ENCODE data around the gene RBM38.

Gene RBM38

DNA sequence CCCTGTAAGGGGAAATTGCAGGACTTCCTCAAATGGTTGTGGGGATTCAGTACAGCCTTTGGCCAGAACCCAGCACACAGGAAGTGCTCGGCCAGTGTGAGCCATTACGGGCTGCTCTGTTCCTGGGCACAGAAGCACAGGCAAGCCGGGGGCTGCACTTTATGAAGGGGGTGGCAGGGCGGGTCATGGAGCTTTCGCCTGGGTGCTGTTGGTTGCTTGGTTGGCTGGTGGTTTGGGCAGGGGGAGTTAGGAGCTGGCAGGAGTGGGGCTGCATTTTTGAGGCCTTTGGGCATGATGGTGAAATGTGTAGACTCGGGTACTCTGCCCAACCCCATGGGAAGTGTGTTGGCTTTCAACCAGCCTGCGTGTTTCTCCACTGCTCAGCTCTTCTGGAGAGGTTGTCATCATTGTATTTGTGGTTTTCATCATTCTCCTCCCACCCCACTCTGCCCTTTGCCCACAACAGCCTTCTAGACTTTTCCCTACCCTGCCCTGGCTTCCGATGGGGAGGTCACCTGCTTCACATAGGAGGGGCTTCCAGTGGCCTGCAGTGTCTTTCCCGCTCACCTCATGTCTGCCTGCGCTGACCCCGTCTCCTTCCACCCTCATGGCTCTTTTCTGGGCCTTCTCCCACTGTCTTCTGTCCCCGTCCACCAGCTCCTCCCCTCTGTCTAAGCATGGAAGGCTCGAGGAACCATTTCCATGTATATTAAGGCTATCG is 16.1 kb upstream of the RBM38 start:
- no peak for DNase-seq (ENCODE audit: low spot score)
- TF ChIP-seq, protein P1, sequence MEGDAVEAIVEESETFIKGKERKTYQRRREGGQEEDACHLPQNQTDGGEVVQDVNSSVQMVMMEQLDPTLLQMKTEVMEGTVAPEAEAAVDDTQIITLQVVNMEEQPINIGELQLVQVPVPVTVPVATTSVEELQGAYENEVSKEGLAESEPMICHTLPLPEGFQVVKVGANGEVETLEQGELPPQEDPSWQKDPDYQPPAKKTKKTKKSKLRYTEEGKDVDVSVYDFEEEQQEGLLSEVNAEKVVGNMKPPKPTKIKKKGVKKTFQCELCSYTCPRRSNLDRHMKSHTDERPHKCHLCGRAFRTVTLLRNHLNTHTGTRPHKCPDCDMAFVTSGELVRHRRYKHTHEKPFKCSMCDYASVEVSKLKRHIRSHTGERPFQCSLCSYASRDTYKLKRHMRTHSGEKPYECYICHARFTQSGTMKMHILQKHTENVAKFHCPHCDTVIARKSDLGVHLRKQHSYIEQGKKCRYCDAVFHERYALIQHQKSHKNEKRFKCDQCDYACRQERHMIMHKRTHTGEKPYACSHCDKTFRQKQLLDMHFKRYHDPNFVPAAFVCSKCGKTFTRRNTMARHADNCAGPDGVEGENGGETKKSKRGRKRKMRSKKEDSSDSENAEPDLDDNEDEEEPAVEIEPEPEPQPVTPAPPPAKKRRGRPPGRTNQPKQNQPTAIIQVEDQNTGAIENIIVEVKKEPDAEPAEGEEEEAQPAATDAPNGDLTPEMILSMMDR (conservative IDR thresholded peaks at IDR 0.05; ENCODE audit: low read depth): no peak
- ChIA-PET CTCF (interaction anchor here (0.5 to 0.6 kb wide), 2 partner anchors 123 to 355 kb away, joined by 3 to 4 read pairs; no protein-coding TSS in a partner anchor), POLR2A (ENCODE audit: low non-redundant PET) (no interaction called here)
- peak overlapping the region; percentile 17 for H3K27ac ChIP-seq

DNA sequence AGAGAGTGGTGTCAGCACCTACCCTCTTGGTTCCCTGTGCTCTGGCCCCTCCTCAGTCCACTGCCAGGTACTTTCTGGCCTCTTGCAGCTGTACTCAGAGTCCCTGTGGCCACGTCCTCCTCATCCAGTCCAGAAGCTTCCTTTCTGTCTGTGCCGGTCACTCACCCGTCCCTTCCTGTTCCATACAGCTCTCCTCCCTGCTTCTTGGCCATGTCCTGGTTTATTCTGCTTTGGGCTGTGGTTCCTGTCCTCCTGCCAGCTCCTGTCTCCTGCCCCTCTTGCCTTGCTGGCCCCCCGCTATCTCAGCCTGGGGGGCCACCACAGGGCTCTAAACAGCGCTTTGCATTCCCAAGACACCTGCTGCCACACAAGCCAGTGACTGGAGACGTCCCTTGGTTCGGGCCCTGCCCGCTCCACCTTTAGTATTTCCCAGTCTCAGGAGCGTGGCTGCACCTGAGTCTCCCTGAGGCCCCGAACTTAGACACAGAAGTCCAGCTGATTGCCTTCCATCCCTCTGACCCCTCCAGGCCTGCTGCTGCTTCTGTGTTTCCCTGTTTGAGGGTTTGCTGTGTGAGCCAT is 15.5 kb upstream of the RBM38 start:
- DNase-seq (ENCODE audit: low spot score): no peak
- TF ChIP-seq, protein P1 (conservative IDR thresholded peaks at IDR 0.05; ENCODE audit: low read depth): no peak
- ChIA-PET CTCF (interaction anchor here (0.5 kb wide), 1 partner anchor 122 kb away, joined by 3 read pairs; no protein-coding TSS in a partner anchor), POLR2A (ENCODE audit: low non-redundant PET) (no interaction called here)
- H3K27ac ChIP-seq: peak overlapping the region; percentile 17; the same call in 1 of the 2 replicates

DNA sequence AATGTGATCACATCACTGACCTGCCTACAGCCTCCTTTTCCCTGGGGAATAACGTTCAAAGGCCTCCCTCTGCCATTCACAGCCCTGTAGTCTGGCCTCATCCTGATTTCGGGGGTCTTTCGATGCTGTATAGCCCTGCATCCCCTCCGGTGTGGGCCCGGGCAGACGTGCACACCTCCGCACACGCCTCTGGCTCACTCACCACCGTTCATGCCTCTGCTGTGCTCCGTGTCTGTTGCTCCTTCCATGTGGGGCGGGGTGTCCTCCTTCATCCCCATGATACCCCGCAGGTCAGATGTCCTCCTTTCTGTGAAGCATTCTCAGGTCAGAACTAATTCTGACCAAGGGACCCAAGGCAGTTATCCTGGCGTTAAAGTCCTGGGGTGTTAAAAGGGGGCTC is 13.8 kb upstream of the RBM38 start:
- CTCF ChIA-PET: no interaction called here

DNA sequence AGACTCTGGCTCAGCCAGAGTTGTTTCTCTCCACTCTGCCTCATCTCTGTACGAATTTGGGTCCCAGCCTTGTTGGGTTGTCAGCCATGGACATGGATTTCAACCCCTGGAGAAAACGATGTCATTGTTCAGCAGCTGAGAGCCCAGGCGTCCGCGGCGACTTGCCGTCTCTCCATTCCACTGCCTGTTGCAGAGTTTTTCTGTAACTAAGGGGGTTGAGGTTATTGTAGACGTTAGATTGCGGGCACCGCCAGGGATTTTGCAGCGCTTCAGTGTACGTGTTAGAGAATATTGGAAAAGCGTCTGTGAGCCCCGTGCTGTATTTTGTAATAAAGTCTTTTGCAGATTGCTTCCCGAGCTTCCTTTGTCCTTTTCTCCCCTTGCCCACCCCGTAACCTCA is 13.1 kb upstream of the RBM38 start:
- DNase-seq (ENCODE audit: low spot score): no peak
- CTCF ChIA-PET: no interaction called here
- POLR2A ChIA-PET (ENCODE audit: low non-redundant PET): no interaction called here
- H3K27ac ChIP-seq: 0 out of 2 replicates have a peak overlapping the region, but pooled peaks have one; percentile 1
- TF ChIP-seq, protein P1 (conservative IDR thresholded peaks at IDR 0.05; ENCODE audit: low read depth): no peak

More for the DNA sequence above, 13.8 kb upstream of the RBM38 start:
- H3K27ac ChIP-seq: no peak overlapping the region
- POLR2A ChIA-PET (ENCODE audit: low non-redundant PET): no interaction called here
- TF ChIP-seq, protein P1 (conservative IDR thresholded peaks at IDR 0.05; ENCODE audit: low read depth): no peak
- no peak for DNase-seq (ENCODE audit: low spot score)

DNA sequence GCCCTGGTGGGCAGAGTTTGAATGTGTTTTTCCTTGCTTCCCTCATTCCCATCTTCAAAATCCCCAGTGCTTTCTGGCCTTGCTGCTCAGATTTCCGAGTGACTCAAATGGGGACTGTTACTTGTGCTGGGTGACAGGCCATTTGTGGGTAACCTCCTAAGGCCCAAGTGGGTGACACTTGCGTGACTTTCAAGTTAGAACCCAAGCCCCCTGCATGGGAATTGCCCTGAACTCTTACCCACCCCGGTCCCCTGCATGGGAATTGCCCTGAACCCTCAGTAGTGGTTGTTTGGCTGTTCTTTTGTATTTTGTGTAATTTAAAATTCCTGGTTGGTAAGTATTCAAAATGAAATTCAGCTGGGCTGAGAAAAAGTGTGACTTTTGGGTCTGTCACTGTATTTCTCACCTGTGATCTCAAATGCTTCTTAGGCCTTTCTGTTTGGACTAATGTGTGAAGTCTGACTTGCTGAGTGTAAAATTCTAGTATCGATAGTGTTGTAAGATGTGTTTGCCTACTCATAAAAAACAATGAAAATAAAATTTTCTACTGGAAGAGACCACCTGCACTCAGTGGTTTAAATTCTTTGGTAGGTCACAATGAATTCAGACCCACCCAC is 12.4 kb upstream of the RBM38 start:
- no peak for DNase-seq (ENCODE audit: low spot score)
- H3K27ac ChIP-seq: 0 out of 2 replicates have a peak overlapping the region, but pooled peaks have one; percentile 1
- ChIA-PET POLR2A (ENCODE audit: low non-redundant PET) (no interaction called here), CTCF (interaction anchor here (0.6 to 1.0 kb wide), 2 partner anchors 14 to 55 kb away, joined by 3 to 6 read pairs; no protein-coding TSS in a partner anchor)
- TF ChIP-seq, protein P1 (conservative IDR thresholded peaks at IDR 0.05; ENCODE audit: low read depth): no peak

DNA sequence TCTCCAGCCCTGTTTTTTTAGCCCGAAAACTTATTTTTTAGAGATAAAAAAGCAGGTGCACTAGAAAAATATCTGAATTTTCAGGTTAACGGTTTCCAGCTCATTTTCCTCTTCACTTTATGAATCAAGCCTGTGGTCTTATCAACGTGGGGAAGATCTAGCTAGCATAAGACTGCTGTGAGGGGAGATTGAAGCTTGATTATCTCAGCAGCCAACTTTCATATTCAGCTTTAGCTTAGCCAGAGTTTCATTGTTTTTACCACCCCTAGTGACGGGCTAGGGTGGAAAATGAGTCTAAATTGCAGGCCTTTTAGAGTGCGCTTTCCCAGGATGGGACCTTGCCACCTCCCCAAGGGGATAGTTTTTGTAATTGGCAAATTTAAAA is 11.9 kb upstream of the RBM38 start:
- CTCF ChIA-PET: interaction anchor here (0.6 to 1.4 kb wide), 5 partner anchors 10 to 244 kb away, joined by 3 to 6 read pairs (median 4); no protein-coding TSS in a partner anchor
- no peak for DNase-seq (ENCODE audit: low spot score)
- no peak overlapping the region for H3K27ac ChIP-seq

More for the DNA sequence above, 11.9 kb upstream of the RBM38 start:
- POLR2A ChIA-PET (ENCODE audit: low non-redundant PET): no interaction called here
- TF ChIP-seq, protein P1 (conservative IDR thresholded peaks at IDR 0.05; ENCODE audit: low read depth): no peak
